Measurements from ENCODE around the gene GTSF1L. TPM values are rescaled to one million over a fixed set of nuclear protein-coding genes. Genes with fewer than 3 reads are reported as not detected.

The GTSF1L gene
- total RNA-seq, 3 donors from 2014 or later = not detected

DNA sequence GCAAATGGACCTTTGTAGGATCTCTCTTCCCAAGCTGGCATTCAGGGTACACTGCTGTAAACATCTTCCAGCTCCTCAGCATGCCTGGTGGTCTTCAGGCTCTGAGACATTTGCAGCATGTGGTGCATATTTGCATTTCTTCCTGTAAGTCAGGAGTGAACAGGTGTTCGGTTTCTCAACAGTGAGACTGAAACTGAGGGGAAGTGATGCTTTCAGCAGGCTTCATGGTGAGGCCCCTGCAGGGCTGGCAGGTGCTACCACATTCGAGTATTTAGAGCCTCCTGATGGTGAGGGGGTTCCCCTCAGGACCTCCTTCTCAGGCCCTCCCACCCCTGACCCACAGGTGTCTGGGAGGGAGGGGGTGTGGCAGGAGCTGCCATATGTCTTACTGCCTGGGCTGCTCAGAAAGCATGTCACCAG is 44.8 kb downstream of the GTSF1L start:
- no peak for TF ChIP-seq POLR2AphosphoS5 (IDR thresholded peaks at IDR 0.05)
- TF ChIP-seq POLR2A (IDR thresholded peaks at IDR 0.05) = no peak
- TF ChIP-seq, protein P1, sequence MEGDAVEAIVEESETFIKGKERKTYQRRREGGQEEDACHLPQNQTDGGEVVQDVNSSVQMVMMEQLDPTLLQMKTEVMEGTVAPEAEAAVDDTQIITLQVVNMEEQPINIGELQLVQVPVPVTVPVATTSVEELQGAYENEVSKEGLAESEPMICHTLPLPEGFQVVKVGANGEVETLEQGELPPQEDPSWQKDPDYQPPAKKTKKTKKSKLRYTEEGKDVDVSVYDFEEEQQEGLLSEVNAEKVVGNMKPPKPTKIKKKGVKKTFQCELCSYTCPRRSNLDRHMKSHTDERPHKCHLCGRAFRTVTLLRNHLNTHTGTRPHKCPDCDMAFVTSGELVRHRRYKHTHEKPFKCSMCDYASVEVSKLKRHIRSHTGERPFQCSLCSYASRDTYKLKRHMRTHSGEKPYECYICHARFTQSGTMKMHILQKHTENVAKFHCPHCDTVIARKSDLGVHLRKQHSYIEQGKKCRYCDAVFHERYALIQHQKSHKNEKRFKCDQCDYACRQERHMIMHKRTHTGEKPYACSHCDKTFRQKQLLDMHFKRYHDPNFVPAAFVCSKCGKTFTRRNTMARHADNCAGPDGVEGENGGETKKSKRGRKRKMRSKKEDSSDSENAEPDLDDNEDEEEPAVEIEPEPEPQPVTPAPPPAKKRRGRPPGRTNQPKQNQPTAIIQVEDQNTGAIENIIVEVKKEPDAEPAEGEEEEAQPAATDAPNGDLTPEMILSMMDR (IDR thresholded peaks at IDR 0.05) = no peak
- Histone ChIP-seq H3K4me1 (no peaks in the 10 kb centered on the region), H3K36me3 (no peaks in the 10 kb centered on the region), H3K4me3 (no peak overlapping the region), H3K9me3 (no peaks in the 10 kb centered on the region), H3K27me3 (no peaks in the 10 kb centered on the region), H3K27ac (no peak overlapping the region)
- no peak for DNase-seq (ENCODE audit: low spot score in 2 of 2)
- intact Hi-C loops (cut with DNase I; ENCODE audit: low total_unique reads) = no loop called here

DNA sequence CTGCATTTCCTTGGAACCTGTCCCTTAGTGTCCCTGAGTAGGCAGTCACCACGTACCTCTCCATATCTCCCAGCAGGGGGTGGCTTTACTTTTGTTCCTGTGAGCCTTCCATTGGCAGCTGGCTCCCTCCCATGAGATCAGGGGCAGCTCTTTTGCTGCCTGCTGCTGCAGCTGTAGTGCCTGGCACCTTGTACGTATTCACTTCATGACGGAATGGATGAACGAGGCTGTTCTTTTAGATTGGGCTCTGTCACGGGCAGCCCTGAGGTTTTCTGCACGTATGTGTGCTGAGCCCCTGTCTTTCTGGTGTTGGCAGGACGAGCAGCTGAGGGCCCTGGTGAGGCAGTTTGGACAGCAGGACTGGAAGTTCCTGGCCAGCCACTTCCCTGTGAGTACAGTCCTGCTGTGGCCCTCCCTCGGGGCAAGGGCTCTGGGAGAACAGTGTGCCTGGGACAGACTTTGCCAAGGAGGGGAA is 45.3 kb downstream of the GTSF1L start:
- H3K27ac ChIP-seq = no peak overlapping the region

DNA sequence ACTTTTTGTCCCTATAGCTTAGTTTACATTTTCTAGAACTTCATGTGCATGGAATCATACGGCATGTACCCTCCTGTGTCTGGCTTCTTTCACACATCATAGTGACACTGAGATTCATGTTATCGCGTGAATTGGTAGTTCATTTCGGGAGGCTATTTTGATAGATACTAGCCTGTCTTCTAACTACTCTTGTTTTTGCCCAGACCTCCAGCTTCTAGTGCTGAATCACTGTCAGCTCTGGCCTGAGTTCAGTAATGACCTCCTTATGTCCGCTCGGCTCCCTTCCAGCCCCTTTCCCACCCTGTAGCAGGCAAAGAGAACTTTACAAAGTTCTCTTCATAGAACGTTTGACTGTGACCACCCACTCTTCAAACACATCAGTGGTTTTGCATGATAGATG is 45.8 kb downstream of the GTSF1L start:
- Histone ChIP-seq H3K27me3 (no peaks in the 10 kb centered on the region), H3K27ac (no peak overlapping the region), H3K4me1 (no peaks in the 10 kb centered on the region), H3K36me3 (no peaks in the 10 kb centered on the region), H3K4me3 (no peak overlapping the region), H3K9me3 (no peaks in the 10 kb centered on the region)
- TF ChIP-seq, protein P1 (IDR thresholded peaks at IDR 0.05) = no peak
- TF ChIP-seq POLR2A (IDR thresholded peaks at IDR 0.05) (no peak), POLR2AphosphoS5 (IDR thresholded peaks at IDR 0.05) (no peak)
- no peak for DNase-seq (ENCODE audit: low spot score in 2 of 2)
- intact Hi-C loops (cut with DNase I; ENCODE audit: low total_unique reads) = no loop called here

More for the DNA sequence above, 45.3 kb downstream of the GTSF1L start:
- Histone ChIP-seq H3K4me1 (no peaks in the 10 kb centered on the region), H3K36me3 (no peaks in the 10 kb centered on the region), H3K4me3 (no peak overlapping the region), H3K27me3 (no peaks in the 10 kb centered on the region), H3K9me3 (no peaks in the 10 kb centered on the region)
- intact Hi-C loops (cut with DNase I; ENCODE audit: low total_unique reads) = no loop called here
- no peak for DNase-seq (ENCODE audit: low spot score in 2 of 2)
- TF ChIP-seq POLR2AphosphoS5 (IDR thresholded peaks at IDR 0.05) (no peak), POLR2A (IDR thresholded peaks at IDR 0.05) (no peak)
- TF ChIP-seq, protein P1 (IDR thresholded peaks at IDR 0.05) = no peak

DNA sequence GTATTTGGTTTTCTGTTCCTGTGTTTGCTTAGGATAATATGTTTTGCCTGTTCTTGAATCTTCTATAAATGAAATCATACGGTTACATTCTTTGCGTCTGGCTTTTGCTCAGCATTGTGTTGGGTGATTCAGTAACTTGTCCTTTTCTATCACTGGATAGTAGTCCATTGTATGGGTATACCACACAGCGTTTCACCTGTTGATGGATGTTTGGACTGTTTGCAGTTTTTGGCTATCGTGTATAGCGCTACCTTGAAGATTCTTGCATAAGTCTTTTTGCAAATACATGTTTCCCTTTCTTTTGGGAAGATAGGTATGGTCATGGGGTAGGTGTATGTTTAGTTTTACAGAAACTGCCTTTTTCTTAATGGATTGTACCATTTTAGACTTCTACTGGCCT is 50.4 kb downstream of the GTSF1L start:
- DNase-seq (ENCODE audit: low spot score in 2 of 2) = no peak

More for the DNA sequence above, 50.4 kb downstream of the GTSF1L start:
- Histone ChIP-seq H3K4me1 (no peaks in the 10 kb centered on the region), H3K27ac (no peak overlapping the region), H3K27me3 (no peaks in the 10 kb centered on the region), H3K4me3 (no peak overlapping the region), H3K36me3 (no peaks in the 10 kb centered on the region), H3K9me3 (no peaks in the 10 kb centered on the region)
- intact Hi-C loops (cut with DNase I; ENCODE audit: low total_unique reads) = no loop called here
- no peak for TF ChIP-seq POLR2A (IDR thresholded peaks at IDR 0.05)
- TF ChIP-seq, protein P1 (IDR thresholded peaks at IDR 0.05) = no peak
- TF ChIP-seq POLR2AphosphoS5 (IDR thresholded peaks at IDR 0.05) = no peak

Other genes starting within 250 kb of the GTSF1L start
- gene L3MBTL1, start 219.3 kb downstream of the GTSF1L start, total RNA-seq = 10 to 100 TPM in 2 of 3 donors, 1 to 10 TPM in 1; 8.6 to 24.7 (median 17.4) TPM
- gene SGK2, start 168.0 kb downstream of the GTSF1L start, total RNA-seq = 1 to 10 TPM; 4.1 to 8.2 (median 6.4) TPM
- 10 to 100 TPM; 20.6 to 34.2 (median 25.3) TPM for gene IFT52, start 136.1 kb downstream of the GTSF1L start, total RNA-seq
- gene MYBL2, start 59.9 kb downstream of the GTSF1L start, total RNA-seq = under 1 TPM in 2 of 3 donors, not detected in 1; 0.32 to 0.44 TPM
- 1 to 10 TPM in 1 of 3 donors, under 1 TPM in 2; 0.44 to 7.4 (median 0.66) TPM for gene TOX2, start 187.8 kb upstream of the GTSF1L start, total RNA-seq

Measured in breast epithelium (tissue), 4 donors.